Measurements from ENCODE around the gene OPN3. TPM values are rescaled to one million over a fixed set of nuclear protein-coding genes. Genes with fewer than 3 reads are reported as not detected.
"Not testable (repeated sequence)": the region's sequence is repeated elsewhere in the genome, so short reads cannot be mapped to it uniquely, and the experiment has no call there.

OPN3 gene
- total RNA-seq, 2 experiments from 2014 or later = 10.7 to 18.9 TPM

DNA sequence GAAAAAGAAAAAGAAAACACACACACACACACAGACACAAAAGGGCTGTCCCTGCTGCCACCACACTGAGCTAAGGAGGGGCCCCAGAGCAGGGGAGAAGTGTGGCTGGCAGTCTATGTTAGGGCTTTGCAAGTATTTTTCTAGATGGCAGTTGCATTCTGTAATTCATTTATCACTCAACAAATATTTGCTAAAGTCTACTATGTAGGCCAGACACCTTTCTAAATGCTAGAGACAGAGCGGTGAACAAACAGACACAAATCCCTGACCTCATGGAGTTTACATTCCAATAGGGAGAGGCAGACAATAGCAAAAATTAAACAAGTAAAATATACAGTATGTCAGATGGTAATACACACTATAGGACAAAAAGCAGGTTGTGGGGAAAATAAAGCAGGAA, 32.1 kb upstream of the OPN3 start:
- BruUV-seq (replicated peaks) = no TSS peak
- POLR2A ChIA-PET = no interaction called here
- TF ChIP-seq, protein P1, sequence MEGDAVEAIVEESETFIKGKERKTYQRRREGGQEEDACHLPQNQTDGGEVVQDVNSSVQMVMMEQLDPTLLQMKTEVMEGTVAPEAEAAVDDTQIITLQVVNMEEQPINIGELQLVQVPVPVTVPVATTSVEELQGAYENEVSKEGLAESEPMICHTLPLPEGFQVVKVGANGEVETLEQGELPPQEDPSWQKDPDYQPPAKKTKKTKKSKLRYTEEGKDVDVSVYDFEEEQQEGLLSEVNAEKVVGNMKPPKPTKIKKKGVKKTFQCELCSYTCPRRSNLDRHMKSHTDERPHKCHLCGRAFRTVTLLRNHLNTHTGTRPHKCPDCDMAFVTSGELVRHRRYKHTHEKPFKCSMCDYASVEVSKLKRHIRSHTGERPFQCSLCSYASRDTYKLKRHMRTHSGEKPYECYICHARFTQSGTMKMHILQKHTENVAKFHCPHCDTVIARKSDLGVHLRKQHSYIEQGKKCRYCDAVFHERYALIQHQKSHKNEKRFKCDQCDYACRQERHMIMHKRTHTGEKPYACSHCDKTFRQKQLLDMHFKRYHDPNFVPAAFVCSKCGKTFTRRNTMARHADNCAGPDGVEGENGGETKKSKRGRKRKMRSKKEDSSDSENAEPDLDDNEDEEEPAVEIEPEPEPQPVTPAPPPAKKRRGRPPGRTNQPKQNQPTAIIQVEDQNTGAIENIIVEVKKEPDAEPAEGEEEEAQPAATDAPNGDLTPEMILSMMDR (conservative IDR thresholded peaks at IDR 0.05; ENCODE audit: low read length) = no peak
- no peak for TF ChIP-seq EZH2phosphoT487 (IDR thresholded peaks at IDR 0.05; ENCODE audit: borderline replicate concordance, low read depth, low read length)
- CTCF ChIA-PET (ENCODE audit: unreplicated experiment) = no interaction called here
- Histone ChIP-seq H4K20me1 (ENCODE audit: insufficient read depth, low read length) (no peaks in the 10 kb centered on the region), H2AFZ (ENCODE audit: low read length) (no peak overlapping the region), H3K4me3 (ENCODE audit: low read depth, low read length, poor library complexity, severe bottlenecking) (no peak overlapping the region), H3K36me3 (ENCODE audit: insufficient read depth, low read length) (no peaks in the 10 kb centered on the region), H3K79me2 (ENCODE audit: insufficient read depth, low read depth, low read length) (no peaks in the 10 kb centered on the region), H3K4me1 (ENCODE audit: insufficient read depth, low read length, poor library complexity, severe bottlenecking) (peaks cover 19% of the 10 kb centered on the region), H3K4me2 (ENCODE audit: low read length) (no peak overlapping the region), H3K27ac (ENCODE audit: low read depth, low read length, poor library complexity, severe bottlenecking) (no peak overlapping the region), H3K9me3 (ENCODE audit: low read length) (0 out of 2 replicates have a peak, but pooled peaks cover 6% of the 10 kb centered on the region), H3K9me2 (ENCODE audit: insufficient read depth, low read length) (no peaks in the 10 kb centered on the region)
- no peak for DNase-seq (ENCODE audit: low spot score)
- intact Hi-C loops (cut with micrococcal nuclease; ENCODE audit: unreplicated experiment) = no loop called here

DNA sequence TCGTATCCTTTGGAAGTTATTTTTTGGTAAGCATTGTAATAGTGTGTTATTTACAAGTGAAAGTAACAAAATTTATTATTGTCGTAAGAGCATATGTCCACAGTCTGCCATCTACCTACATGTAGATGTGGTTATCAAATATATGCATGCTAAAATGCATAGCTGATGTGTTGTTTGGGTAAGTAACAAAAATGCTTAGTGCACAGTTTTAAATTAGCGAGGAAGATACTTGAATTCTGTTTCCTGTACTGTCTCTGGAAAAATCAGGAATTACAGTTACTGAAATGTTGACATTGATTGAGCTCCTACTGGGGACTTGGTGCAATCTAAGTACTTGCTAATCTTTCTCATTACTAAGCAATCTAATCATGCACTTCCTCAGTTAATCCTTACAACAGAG, 26.2 kb upstream of the OPN3 start:
- ChIA-PET CTCF (ENCODE audit: unreplicated experiment) (no interaction called here), POLR2A (interaction anchor here (2.1 kb wide), 1 partner anchor 11 kb away, joined by 5 read pairs; no protein-coding TSS in a partner anchor)
- intact Hi-C loops (cut with micrococcal nuclease; ENCODE audit: unreplicated experiment) = no loop called here
- Histone ChIP-seq H2AFZ (ENCODE audit: low read length) (no peak overlapping the region), H3K79me2 (ENCODE audit: insufficient read depth, low read depth, low read length) (no peaks in the 10 kb centered on the region), H3K9me2 (ENCODE audit: insufficient read depth, low read length) (no peaks in the 10 kb centered on the region), H3K36me3 (ENCODE audit: insufficient read depth, low read length) (no peaks in the 10 kb centered on the region), H3K9me3 (ENCODE audit: low read length) (no peaks in the 10 kb centered on the region), H3K27ac (ENCODE audit: low read depth, low read length, poor library complexity, severe bottlenecking) (no peak overlapping the region), H3K4me2 (ENCODE audit: low read length) (no peak overlapping the region), H4K20me1 (ENCODE audit: insufficient read depth, low read length) (no peaks in the 10 kb centered on the region), H3K4me3 (ENCODE audit: low read depth, low read length, poor library complexity, severe bottlenecking) (no peak overlapping the region), H3K4me1 (ENCODE audit: insufficient read depth, low read length, poor library complexity, severe bottlenecking) (no peaks in the 10 kb centered on the region)
- TF ChIP-seq, protein P1 (conservative IDR thresholded peaks at IDR 0.05; ENCODE audit: low read length) = no peak
- BruUV-seq (replicated peaks) = no TSS peak
- no peak for DNase-seq (ENCODE audit: low spot score)

DNA sequence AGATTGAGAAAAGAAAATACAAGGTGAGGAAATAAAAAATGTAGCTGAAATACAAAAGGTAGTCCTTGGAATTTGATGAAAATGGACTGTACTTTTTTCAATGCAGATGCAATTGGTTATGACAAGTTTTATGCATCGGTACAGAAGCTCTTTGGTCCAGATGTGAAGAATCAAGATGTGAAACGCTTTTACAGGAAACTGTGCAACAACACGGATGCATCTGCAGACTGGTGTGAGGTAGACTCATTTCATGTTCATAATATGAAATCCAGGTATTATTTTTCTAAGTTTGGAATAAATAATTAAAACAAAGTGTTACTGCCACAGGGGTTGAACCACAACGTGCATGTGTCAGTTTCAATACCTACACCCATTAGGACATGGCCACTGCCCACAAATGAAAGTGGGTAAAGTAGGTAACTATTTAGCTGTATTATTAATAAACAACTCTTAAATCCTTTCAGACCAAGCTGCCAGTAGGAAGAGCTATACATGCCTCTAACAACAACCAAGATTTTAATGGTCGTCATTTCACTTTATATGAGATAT, 20.3 kb upstream of the OPN3 start:
- intact Hi-C loops (cut with micrococcal nuclease; ENCODE audit: unreplicated experiment) = no loop called here
- no peak overlapping the region for H2AFZ ChIP-seq (ENCODE audit: low read length)
- DNase-seq (ENCODE audit: low spot score) = peak; percentile 11
- no peaks in the 10 kb centered on the region for H3K9me2 ChIP-seq (ENCODE audit: insufficient read depth, low read length)
- H3K4me3 ChIP-seq (ENCODE audit: low read depth, low read length, poor library complexity, severe bottlenecking) = no peak overlapping the region
- no peaks in the 10 kb centered on the region for H3K9me3 ChIP-seq (ENCODE audit: low read length)
- H3K27ac ChIP-seq (ENCODE audit: low read depth, low read length, poor library complexity, severe bottlenecking) = no peak overlapping the region
- H3K4me1 ChIP-seq (ENCODE audit: insufficient read depth, low read length, poor library complexity, severe bottlenecking) = no peaks in the 10 kb centered on the region
- H3K4me2 ChIP-seq (ENCODE audit: low read length) = 0 out of 2 replicates have a peak overlapping the region, but pooled peaks have one; percentile 10
- no peaks in the 10 kb centered on the region for H4K20me1 ChIP-seq (ENCODE audit: insufficient read depth, low read length)
- H3K36me3 ChIP-seq (ENCODE audit: insufficient read depth, low read length) = no peaks in the 10 kb centered on the region
- no TSS peak for BruUV-seq (replicated peaks)
- CTCF ChIA-PET (ENCODE audit: unreplicated experiment) = no interaction called here
- H3K79me2 ChIP-seq (ENCODE audit: insufficient read depth, low read depth, low read length) = no peaks in the 10 kb centered on the region
- TF ChIP-seq, protein P1 (conservative IDR thresholded peaks at IDR 0.05; ENCODE audit: low read length) = no peak
- TF ChIP-seq EZH2phosphoT487 (IDR thresholded peaks at IDR 0.05; ENCODE audit: borderline replicate concordance, low read depth, low read length) = no peak
- POLR2A ChIA-PET = interaction anchor here (0.6 to 1.6 kb wide), 6 partner anchors 9 to 392 kb away, joined by 3 to 4 read pairs (median 3); no protein-coding TSS in a partner anchor

DNA sequence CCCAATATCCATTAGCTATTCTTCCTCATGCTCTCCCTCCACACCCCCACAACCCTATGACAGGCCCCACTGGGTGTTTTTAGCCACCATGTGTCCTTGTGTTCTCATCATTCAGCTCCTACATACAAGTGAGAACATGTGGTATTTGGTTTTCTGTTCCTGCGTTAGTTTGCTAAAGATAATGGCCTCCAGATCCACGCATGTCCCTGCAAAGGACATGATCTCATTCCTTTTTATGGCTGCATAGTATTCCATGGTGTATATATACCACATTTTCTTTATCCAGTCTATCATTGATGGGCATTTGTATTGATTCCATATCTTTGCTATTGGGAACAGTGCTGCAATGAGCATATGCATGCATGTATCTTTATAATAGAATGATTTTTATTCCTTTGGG, 18.8 kb upstream of the OPN3 start:
- H3K36me3 ChIP-seq (ENCODE audit: insufficient read depth, low read length); DNase-seq (ENCODE audit: low spot score); H3K4me1 ChIP-seq (ENCODE audit: insufficient read depth, low read length, poor library complexity, severe bottlenecking); H2AFZ ChIP-seq (ENCODE audit: low read length); CTCF ChIA-PET (ENCODE audit: unreplicated experiment); H4K20me1 ChIP-seq (ENCODE audit: insufficient read depth, low read length); H3K4me3 ChIP-seq (ENCODE audit: low read depth, low read length, poor library complexity, severe bottlenecking); H3K9me2 ChIP-seq (ENCODE audit: insufficient read depth, low read length); H3K9me3 ChIP-seq (ENCODE audit: low read length); H3K4me2 ChIP-seq (ENCODE audit: low read length); BruUV-seq (replicated peaks); H3K79me2 ChIP-seq (ENCODE audit: insufficient read depth, low read depth, low read length); H3K27ac ChIP-seq (ENCODE audit: low read depth, low read length, poor library complexity, severe bottlenecking); intact Hi-C loops (cut with micrococcal nuclease; ENCODE audit: unreplicated experiment): not testable (repeated sequence)
- POLR2A ChIA-PET = interaction anchor here (1.6 kb wide), 1 partner anchor 15 kb away, joined by 3 read pairs; no protein-coding TSS in a partner anchor
